Forelimb muscle (tissue), 1 donor: Measurements from ENCODE around the gene GPATCH2. TPM values are rescaled to one million over a fixed set of nuclear protein-coding genes. Genes with fewer than 3 reads are reported as not detected.
"Not testable (repeated sequence)": the region's sequence is repeated elsewhere in the genome, so short reads cannot be mapped to it uniquely, and the experiment has no call there.

Source experiments
- DNase-seq: peaks from one replicate; pipeline ENCODE4 v3.0.0-alpha.2; 2013; ENCODE audit warnings: low read depth
- polyA plus RNA-seq: library from polyadenylated mRNA; unstranded; fragments of 120-200 nt; gene quantifications from one replicate; pipeline ENCODE4 v1.2.1, GENCODE V29; 2013; ENCODE audit not compliant: insufficient read length

Gene GPATCH2
- polyA plus RNA-seq, 1 donor: 11.4 TPM

DNA sequence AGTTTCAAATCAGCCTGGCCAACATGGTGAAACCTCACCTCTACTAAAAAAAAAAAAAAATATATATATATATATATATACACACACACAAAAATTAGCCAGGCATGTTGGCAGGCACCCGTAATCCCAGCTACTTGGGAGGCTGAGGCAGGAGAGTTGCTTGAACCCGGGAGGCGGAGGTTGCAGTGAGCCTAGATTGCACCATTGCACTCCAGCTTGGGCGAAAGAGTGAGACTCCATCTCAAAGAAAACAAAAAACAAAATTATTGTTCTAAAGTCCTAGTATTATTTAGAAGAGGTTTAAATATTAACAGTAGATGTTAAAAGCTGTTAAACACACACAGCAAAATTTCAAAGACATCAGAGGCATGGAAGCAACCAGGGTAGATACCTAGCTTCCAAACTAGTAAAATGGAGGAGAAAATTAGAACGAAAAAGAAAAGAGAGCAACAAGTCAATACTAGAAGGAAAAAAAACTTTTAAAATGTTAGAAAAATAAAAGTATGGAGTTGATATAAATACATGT lies 46.5 kb downstream of the GPATCH2 start:
- DNase-seq: not testable (repeated sequence)

DNA sequence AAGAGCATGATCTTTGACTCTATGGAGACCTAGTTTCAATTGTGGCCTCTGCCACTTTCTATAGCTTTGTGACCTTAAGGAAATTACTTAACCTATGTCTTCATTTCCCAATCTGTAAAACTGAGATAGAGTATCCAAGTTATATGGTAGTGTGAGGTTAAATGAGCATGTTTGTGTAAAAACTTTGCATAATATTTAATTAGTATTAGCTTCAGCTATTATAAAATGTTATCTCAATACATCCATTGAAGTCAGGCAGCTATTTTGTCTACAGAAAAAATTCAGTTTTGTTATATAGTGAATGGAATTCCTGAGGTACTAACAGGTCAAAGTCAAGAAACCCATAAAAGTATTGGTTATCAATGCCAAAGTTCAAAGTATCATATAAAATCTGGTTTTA lies 53.6 kb downstream of the GPATCH2 start:
- no peak for DNase-seq

GRCh38 chr1:217574265-217574949 lies 56.5 kb downstream of the GPATCH2 start:
- no peak for DNase-seq

DNA sequence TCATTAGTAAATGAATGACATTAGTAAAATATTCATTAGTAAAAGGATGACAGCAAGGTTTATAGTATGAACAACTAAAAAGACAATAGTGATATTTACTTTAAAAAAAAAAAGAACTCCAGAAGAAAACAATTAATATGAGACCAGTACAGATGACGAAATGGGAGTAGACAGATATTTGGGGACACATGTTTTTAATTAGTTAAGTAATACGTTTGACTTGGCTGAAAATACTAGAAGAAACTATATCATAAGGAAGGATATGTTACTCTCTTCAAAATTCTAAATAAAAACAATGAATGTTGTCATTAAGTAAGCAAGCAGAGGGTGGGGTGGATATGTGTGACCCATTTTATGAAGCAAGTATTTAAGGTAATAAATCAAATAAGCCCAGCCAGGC lies 61.9 kb downstream of the GPATCH2 start:
- no peak for DNase-seq

DNA sequence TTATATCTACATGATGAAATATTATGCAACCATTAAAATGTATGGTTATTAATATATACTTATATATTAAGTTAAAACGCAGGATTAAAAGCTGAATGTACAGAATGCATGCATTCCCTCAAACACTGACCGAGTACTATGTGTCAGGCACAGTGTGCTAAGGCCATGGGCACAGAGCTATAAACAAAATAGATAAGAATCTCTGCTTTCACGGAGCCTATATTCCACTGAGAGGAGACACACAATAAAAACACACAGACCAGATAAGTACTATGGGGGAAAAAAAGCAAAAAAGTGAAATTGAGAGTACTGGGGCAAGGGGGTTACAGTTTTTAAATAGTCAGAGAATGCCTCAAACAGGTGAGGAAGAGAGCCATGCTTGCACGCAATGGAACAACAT lies 62.7 kb downstream of the GPATCH2 start:
- DNase-seq: no peak

DNA sequence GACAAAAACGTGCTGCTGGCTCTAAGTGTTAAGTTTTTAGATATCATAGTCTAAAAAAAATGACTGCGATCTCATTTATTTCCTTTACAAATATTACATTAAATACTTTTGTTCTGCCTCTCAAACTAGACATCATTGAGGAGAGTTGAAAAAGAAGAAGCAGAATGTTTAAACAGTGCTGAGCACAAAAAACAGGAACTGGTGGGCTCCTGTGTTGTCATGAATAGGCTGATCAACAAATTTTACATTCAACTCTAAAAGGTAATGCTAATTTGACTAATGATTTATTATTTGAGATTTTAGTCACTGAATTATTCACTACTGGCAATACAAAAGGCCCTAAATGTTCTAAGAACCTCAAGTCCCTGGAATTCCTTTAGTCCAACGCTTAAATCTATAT lies 66.1 kb downstream of the GPATCH2 start:
- no peak for DNase-seq

- no peak for DNase-seq
These were observed 66.7 kb downstream of the GPATCH2 start for GRCh38 chr1:217564207-217564606.

- DNase-seq: no peak
These were observed 67.7 kb downstream of the GPATCH2 start for GRCh38 chr1:217563179-217563578.

DNA sequence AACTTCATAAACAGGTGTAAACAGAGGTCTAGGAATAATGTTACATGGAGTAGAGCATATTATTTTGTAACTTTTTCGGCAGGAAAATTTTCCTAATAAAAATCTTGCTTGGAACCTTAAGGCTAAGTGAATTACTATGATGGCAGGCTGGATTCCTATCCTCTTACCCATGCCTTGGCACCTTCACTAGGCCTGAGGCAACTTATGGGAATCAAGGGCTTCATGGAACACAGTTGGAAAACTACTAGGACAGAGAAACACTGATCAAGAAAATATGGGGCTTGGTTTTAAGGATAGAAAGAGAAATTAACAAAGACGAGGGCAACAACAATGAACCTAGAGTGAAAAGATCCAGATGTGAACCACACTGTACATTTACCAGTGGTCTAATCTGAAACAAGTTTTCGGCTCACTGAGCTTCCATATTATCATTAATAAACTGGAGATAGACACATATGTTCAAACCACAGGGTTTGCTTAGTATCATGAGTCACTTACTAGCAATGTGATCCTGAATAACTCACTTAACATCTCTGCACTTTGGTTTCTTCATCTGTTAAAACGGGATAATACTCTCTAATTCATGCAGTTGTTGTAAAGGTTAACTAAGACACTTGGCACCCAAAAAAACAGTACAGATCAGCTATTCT lies 68.5 kb downstream of the GPATCH2 start:
- no peak for DNase-seq

- no peak for DNase-seq
These were observed 69.4 kb downstream of the GPATCH2 start for GRCh38 chr1:217561446-217561845.

DNA sequence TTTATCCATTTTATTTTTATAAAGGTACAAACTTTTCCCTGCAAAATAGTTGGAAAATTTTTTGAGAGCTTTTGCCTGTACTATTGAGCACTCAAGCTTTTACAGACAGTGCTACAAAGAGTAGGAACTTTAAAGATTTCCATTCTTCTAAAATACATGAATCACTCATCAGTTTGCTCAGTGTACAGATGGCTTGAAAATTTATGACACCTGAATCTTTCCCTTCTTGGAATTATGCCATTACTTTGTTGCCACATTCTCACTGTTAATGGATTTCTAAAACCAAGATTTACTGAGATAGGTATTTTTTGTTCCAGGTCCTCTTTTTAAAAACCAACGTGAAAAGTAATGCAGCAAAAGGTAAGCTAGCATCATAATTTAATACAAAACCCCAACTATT lies 76.0 kb downstream of the GPATCH2 start:
- no peak for DNase-seq

- no peak for DNase-seq
These were observed 76.9 kb downstream of the GPATCH2 start for GRCh38 chr1:217553949-217554509.

- DNase-seq: no peak
These were observed 78.4 kb downstream of the GPATCH2 start for GRCh38 chr1:217552339-217552951.

GRCh38 chr1:217542837-217543236 lies 88.1 kb downstream of the GPATCH2 start:
- no peak for DNase-seq

DNA sequence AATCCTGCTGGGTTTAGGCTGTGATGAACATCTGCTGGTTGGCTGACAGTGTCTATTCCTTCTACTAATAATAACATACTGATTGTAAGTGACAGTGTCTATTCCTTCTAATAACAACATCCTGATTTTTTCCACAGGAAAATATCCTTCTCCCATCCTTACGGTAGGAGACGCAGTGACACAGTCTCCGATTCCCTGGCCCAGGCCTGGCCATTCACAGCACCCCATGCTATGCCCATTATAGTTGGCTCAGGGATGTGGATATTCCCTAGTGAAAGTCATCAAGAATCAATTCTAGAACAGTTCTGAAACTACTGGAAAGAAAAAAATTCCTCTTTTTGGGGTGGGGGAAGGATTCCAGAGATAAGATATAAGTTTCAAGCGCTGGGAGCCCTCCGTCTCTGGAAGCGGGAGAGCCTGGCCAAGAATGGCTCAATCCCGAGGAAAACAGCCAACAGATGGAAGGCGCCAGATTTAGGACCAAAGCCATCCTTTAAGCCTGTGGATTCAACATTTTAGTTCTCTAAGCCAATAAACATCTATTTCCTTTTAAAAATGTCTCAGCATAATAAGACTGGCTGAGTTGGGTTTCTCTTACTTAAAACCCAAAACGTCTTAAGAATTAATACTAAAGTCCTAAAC lies 88.6 kb downstream of the GPATCH2 start:
- no peak for DNase-seq

GRCh38 chr1:217540321-217540720 lies 90.6 kb downstream of the GPATCH2 start:
- DNase-seq: no peak

DNA sequence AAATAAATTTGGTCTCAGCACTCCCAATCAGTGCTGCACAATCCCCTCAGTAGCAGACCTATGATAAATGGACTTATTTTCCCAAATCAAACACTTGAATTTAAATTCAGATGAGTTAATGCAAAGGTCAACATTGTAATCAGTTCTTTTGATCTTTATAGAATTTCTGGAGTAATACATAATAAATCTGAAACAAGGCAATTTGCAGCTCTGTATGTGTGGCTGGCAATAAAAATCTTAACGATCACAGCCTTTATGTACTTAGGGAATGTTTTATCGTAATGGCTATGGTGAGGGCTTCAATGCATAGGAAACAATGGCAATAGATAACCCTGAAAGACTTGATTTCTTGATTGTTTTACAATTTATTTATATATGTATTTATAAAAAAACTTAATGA lies 91.4 kb downstream of the GPATCH2 start:
- no peak for DNase-seq

- no peak for DNase-seq
These were observed 95.1 kb downstream of the GPATCH2 start for GRCh38 chr1:217535601-217536377.

- no peak for DNase-seq
These were observed 96.3 kb downstream of the GPATCH2 start for GRCh38 chr1:217534566-217534965.

DNA sequence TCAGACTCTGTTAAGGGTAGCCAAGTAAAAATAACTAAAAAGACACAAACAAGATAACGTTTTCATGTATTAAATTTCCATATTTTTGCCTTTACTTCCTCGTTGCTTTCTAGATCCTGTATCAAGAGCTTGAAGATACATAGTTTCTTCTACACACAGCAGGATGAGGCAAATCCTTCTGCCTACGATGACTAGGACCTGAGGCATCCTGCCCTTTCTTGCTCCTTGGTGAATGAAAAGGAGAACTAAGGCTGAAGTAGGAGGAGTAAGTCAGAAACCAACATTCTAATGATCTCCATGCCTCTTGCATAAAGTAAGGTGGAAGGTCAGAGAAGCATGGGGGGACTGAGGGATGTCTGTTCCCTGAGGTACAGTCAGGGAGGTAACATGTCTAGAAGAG lies 102.6 kb downstream of the GPATCH2 start:
- no peak for DNase-seq

- no peak for DNase-seq
These were observed 103.7 kb downstream of the GPATCH2 start for GRCh38 chr1:217527151-217527550.
